PC-9 (cell line): ENCODE data around the gene CEP350. TPM values are rescaled to one million over a fixed set of nuclear protein-coding genes. Genes with fewer than 3 reads are reported as not detected.

Experiments
- BruUV-seq: library from RNA; stranded (reverse); fragments of 400-500 nt; replicated peaks from 2 replicates; lab custom pipeline; 2021; lab: Mats Ljungman, UMichigan
- CTCF ChIA-PET: fragments of 300-600 bp; sonication (Branson Sonifier 250); formaldehyde crosslinking; loops from one replicate; lab custom pipeline; 2022; ENCODE audit warnings: antibody characterized with exemption; lab: Charles Lee
- POLR2A ChIA-PET: fragments of 300-600 bp; sonication (Branson Sonifier 250); formaldehyde crosslinking; loops from one replicate; lab custom pipeline; 2022; ENCODE audit warnings: antibody characterized with exemption; ENCODE audit not compliant: unreplicated experiment; lab: Charles Lee
- DNase-seq, 2 experiments: peaks; one replicate each; pipeline versions ENCODE4 v3.0.0 to v3.0.0-alpha.2; 2015 to 2022; ENCODE audit warnings: mixed read lengths in 1 of 2
- H2AFZ ChIP-seq: fragments of 200-600 bp; sonication (generic); 2 replicates; pipeline ENCODE4 v1.8.1; 2017; ENCODE audit warnings: antibody characterized with exemption
- H3F3A ChIP-seq: fragments of 200-600 bp; sonication (generic); 2 replicates; pipeline ENCODE4 v1.8.1; 2017; ENCODE audit warnings: antibody characterized with exemption, mild to moderate bottlenecking, low read depth; ENCODE audit not compliant: insufficient read depth
- H3K27ac ChIP-seq: fragments of 200-600 bp; sonication (generic); 2 replicates; pipeline ENCODE4 v1.6.1; 2016; ENCODE audit warnings: mixed run types
- H3K27me3 ChIP-seq: fragments of 200-600 bp; sonication (generic); 2 replicates; pipeline ENCODE4 v1.6.1; 2016; ENCODE audit warnings: low read depth, mixed run types; ENCODE audit not compliant: insufficient read depth
- H3K36me3 ChIP-seq: fragments of 200-600 bp; sonication (generic); 2 replicates; pipeline ENCODE4 v1.6.1; 2016; ENCODE audit warnings: low read depth, mixed run types
- H3K4me1 ChIP-seq: fragments of 200-600 bp; sonication (generic); replicated peaks from 2 replicates; pipeline ENCODE4 v1.6.1; 2016; ENCODE audit warnings: mixed run types; ENCODE audit not compliant: insufficient read depth
- H3K4me2 ChIP-seq: fragments of 200-600 bp; sonication (generic); 2 replicates; pipeline ENCODE4 v1.6.1; 2017; ENCODE audit warnings: mixed run types
- H3K4me3 ChIP-seq: fragments of 200-600 bp; sonication (generic); 2 replicates; pipeline ENCODE4 v1.6.1; 2016; ENCODE audit warnings: mixed run types
- H3K79me2 ChIP-seq: fragments of 200-600 bp; sonication (generic); 2 replicates; pipeline ENCODE4 v1.6.1; 2017; ENCODE audit warnings: low read depth, mixed run types
- H3K9me2 ChIP-seq: fragments of 200-600 bp; sonication (generic); 2 replicates; pipeline ENCODE4 v1.8.1; 2017; ENCODE audit warnings: mild to moderate bottlenecking; ENCODE audit not compliant: insufficient read depth
- H3K9me3 ChIP-seq: fragments of 200-600 bp; sonication (generic); 2 replicates; pipeline ENCODE4 v1.8.1; 2016; ENCODE audit warnings: low read depth; ENCODE audit not compliant: insufficient read depth
- H4K20me1 ChIP-seq: fragments of 200-600 bp; sonication (generic); 2 replicates; pipeline ENCODE4 v1.8.1; 2017; ENCODE audit not compliant: insufficient read depth
- CTCF ChIP-seq: fragments of 200-600 bp; sonication (generic); conservative IDR thresholded peaks from 2 replicates; pipeline ENCODE4 v1.6.1; 2017; ENCODE audit warnings: mixed run types, antibody characterized with exemption, mild to moderate bottlenecking, moderate library complexity
- EZH2 ChIP-seq: fragments of 200-600 bp; sonication (generic); IDR thresholded peaks from 2 replicates; pipeline ENCODE4 v1.8.0; 2017; ENCODE audit warnings: antibody characterized with exemption, low read depth
- intact Hi-C: fragments of 100-400 bp; cut with micrococcal nuclease; formaldehyde crosslinking; loops from one replicate; pipeline ENCODE4 v1.10.0; 2022; ENCODE audit not compliant: unreplicated experiment
- total RNA-seq: library from RNA; stranded (reverse); gene quantifications from 2 replicates; pipeline ENCODE4 v1.2.3, GENCODE V29; 2021

Gene CEP350
- total RNA-seq, 1 experiment from 2014 or later = 30.6 TPM

GRCh38 chr1:180081474-180081873 lies 126.9 kb downstream of the CEP350 start:
- H2AFZ ChIP-seq = no peak overlapping the region
- intact Hi-C loops = no loop called here
- DNase-seq = no peak
- CTCF ChIA-PET = no interaction called here
- H3K27me3 ChIP-seq = no peaks in the 10 kb centered on the region
- no peaks in the 10 kb centered on the region for H3K9me3 ChIP-seq
- POLR2A ChIA-PET = no interaction called here
- peaks cover 16% of the 10 kb centered on the region for H3K36me3 ChIP-seq
- no TSS peak for BruUV-seq
- H3K4me2 ChIP-seq = no peak overlapping the region
- peaks cover 8% of the 10 kb centered on the region; the same call in 1 of the 2 replicates for H3K4me1 ChIP-seq
- H3K9me2 ChIP-seq = no peaks in the 10 kb centered on the region
- H3F3A ChIP-seq = peaks cover 18% of the 10 kb centered on the region; the same call in 1 of the 2 replicates
- no peaks in the 10 kb centered on the region for H4K20me1 ChIP-seq
- no peak for TF ChIP-seq EZH2
- TF ChIP-seq CTCF = no peak
- no peak overlapping the region for H3K4me3 ChIP-seq
- no peaks in the 10 kb centered on the region for H3K79me2 ChIP-seq
- H3K27ac ChIP-seq = no peak overlapping the region

- TF ChIP-seq EZH2 = no peak
- no peak for TF ChIP-seq CTCF
- Histone ChIP-seq H3K27me3 (no peaks in the 10 kb centered on the region), H3K9me2 (no peaks in the 10 kb centered on the region), H3K4me1 (peaks cover 8% of the 10 kb centered on the region; the same call in 1 of the 2 replicates), H3K9me3 (no peaks in the 10 kb centered on the region), H3F3A (peaks cover 12% of the 10 kb centered on the region; the same call in 1 of the 2 replicates), H3K27ac (no peak overlapping the region), H3K4me2 (no peak overlapping the region), H2AFZ (no peak overlapping the region), H3K79me2 (no peaks in the 10 kb centered on the region), H4K20me1 (no peaks in the 10 kb centered on the region), H3K36me3 (peaks cover 11% of the 10 kb centered on the region; the same call in 1 of the 2 replicates), H3K4me3 (no peak overlapping the region)
- intact Hi-C loops = no loop called here
- POLR2A ChIA-PET = no interaction called here
- CTCF ChIA-PET = no interaction called here
- no TSS peak for BruUV-seq
- no peak for DNase-seq
Measured at GRCh38 chr1:180083164-180083563, 128.6 kb downstream of the CEP350 start.

- H3K4me1 ChIP-seq = peaks cover 8% of the 10 kb centered on the region; the same call in 1 of the 2 replicates
- CTCF ChIA-PET = no interaction called here
- TF ChIP-seq EZH2 (no peak), CTCF (no peak)
- no peaks in the 10 kb centered on the region for H3K27me3 ChIP-seq
- BruUV-seq = no TSS peak
- no peaks in the 10 kb centered on the region for H3K9me2 ChIP-seq
- H3K4me3 ChIP-seq = no peak overlapping the region
- no peak overlapping the region for H2AFZ ChIP-seq
- H3F3A ChIP-seq = peaks cover 5% of the 10 kb centered on the region; the same call in 1 of the 2 replicates
- DNase-seq = no peak
- H3K9me3 ChIP-seq = no peaks in the 10 kb centered on the region
- H3K36me3 ChIP-seq = peaks cover 15% of the 10 kb centered on the region; the same call in 1 of the 2 replicates
- no peak overlapping the region for H3K4me2 ChIP-seq
- intact Hi-C loops = no loop called here
- H3K79me2 ChIP-seq = no peaks in the 10 kb centered on the region
- POLR2A ChIA-PET = no interaction called here
- H3K27ac ChIP-seq = no peak overlapping the region
- H4K20me1 ChIP-seq = no peaks in the 10 kb centered on the region
Measured at GRCh38 chr1:180084867-180085266, 130.3 kb downstream of the CEP350 start.
